Activated T-cell treated with anti-CD3 and anti-CD28 coated beads, Interleukin-2, amount 50 U/mL, for 24 hours (primary cell): Measurements from ENCODE around the gene REPS2.

Experiments used
- DNase-seq: peaks from one replicate; pipeline ENCODE4 v3.0.0-alpha.2; 2020
- H3K27ac Mint-ChIP-seq: 2 replicates; pipeline ENCODE4 v1.8.0; 2020; ENCODE audit warnings: mild to moderate bottlenecking, mixed read lengths
- H3K27me3 Mint-ChIP-seq: 2 replicates; pipeline ENCODE4 v1.8.0; 2020; ENCODE audit warnings: mixed read lengths
- H3K36me3 Mint-ChIP-seq: 2 replicates; pipeline ENCODE4 v1.8.0; 2020; ENCODE audit warnings: low read depth, mixed read lengths
- H3K4me1 Mint-ChIP-seq: 2 replicates; pipeline ENCODE4 v1.8.0; 2020; ENCODE audit warnings: low read depth, mixed read lengths
- H3K4me3 Mint-ChIP-seq: 2 replicates; pipeline ENCODE4 v1.8.0; 2020; ENCODE audit warnings: mild to moderate bottlenecking, moderate library complexity, mixed read lengths
- H3K9me3 Mint-ChIP-seq: 2 replicates; pipeline ENCODE4 v1.8.0; 2020; ENCODE audit warnings: mixed read lengths

Gene REPS2

DNA sequence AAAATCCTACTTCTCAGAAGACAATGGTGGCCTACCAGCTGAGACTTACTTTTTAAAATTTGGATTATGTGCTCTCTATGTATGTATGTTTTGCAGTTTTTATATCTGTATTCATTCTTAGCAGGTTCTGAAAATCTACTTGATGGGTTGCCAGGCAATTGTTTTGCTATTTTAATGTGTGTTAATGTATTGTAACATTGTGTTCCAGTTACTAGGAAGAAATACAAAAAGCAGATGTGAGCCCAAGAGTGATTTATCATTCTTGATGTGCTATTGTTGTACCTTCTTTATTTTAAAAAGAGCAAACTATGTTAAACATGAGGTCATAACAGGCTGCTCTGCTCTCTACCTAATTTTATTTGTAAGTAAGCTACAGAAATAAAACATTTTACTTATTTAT lies 81.9 kb downstream of the REPS2 start:
- no peak overlapping the region for H3K27ac Mint-ChIP-seq
- H3K4me1 Mint-ChIP-seq: peaks cover 2% of the 10 kb centered on the region
- DNase-seq: no peak
- H3K27me3 Mint-ChIP-seq: peaks cover 65% of the 10 kb centered on the region
- H3K4me3 Mint-ChIP-seq: no peak overlapping the region
- no peaks in the 10 kb centered on the region for H3K9me3 Mint-ChIP-seq
- H3K36me3 Mint-ChIP-seq: no peaks in the 10 kb centered on the region

- H3K36me3 Mint-ChIP-seq: no peaks in the 10 kb centered on the region
- H3K4me3 Mint-ChIP-seq: no peak overlapping the region
- peaks cover 71% of the 10 kb centered on the region for H3K27me3 Mint-ChIP-seq
- no peak overlapping the region for H3K27ac Mint-ChIP-seq
- DNase-seq: no peak
- H3K9me3 Mint-ChIP-seq: no peaks in the 10 kb centered on the region
- H3K4me1 Mint-ChIP-seq: no peaks in the 10 kb centered on the region
Measured at GRCh38 chrX:17030092-17030491, 83.6 kb downstream of the REPS2 start.

DNA sequence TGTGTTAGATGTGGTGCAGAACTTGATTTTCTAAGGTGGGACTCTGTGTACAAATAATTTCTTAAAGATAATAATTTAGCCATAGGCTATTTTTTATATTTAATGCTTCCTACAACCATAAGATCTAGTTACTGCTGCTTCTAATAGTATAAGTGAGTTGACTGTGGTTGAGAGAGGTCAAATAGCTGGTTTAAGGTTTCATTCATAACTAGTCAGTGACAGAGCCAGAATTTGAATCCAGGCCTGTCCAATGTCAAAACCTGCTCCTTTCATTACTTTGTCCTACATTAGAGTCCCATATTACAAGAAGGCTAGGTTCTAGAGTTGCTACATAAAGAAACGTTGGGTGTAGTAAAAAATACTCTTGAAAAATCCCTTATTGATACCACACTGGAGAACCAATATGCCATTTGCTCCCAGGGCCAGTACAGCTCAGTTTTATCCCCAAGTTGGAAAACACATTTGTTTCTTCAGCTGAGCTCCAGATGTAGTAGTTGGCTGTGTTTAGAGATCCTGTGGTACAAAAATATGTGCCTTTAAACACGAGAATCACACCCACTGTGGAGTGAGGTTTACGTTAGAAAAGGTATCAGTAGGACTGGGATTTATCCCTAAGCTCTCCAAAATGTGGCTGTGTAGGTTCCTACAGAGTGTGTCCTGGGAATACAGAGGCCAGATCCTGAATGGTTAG lies 84.3 kb downstream of the REPS2 start:
- DNase-seq: no peak
- no peaks in the 10 kb centered on the region for H3K4me1 Mint-ChIP-seq
- H3K36me3 Mint-ChIP-seq: no peaks in the 10 kb centered on the region
- no peak overlapping the region for H3K27ac Mint-ChIP-seq
- no peaks in the 10 kb centered on the region for H3K9me3 Mint-ChIP-seq
- no peak overlapping the region for H3K4me3 Mint-ChIP-seq
- peaks cover 68% of the 10 kb centered on the region for H3K27me3 Mint-ChIP-seq

DNA sequence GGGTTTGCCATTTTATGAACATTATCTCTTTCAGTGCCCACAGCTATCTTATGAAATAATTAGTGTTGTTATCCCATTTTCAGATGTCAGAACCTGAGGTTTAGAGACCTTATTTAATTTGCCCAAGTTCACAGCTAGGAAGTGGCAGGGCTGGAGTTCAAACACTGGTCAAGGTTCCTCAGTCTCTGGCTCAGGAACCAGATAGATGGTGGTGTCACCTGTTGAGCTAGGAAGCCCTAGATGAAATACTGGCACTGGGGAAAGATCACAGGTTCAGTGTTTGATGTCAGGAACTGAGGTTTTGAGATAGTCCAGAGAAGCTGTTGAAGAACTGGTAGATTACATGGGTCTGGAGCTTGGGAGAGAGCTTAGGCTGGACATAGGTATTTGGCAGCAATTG lies 85.4 kb downstream of the REPS2 start:
- Mint-ChIP-seq H3K27me3 (peaks cover 66% of the 10 kb centered on the region), H3K27ac (no peak overlapping the region), H3K4me1 (peaks cover 3% of the 10 kb centered on the region), H3K4me3 (no peak overlapping the region), H3K9me3 (no peaks in the 10 kb centered on the region), H3K36me3 (no peaks in the 10 kb centered on the region)
- no peak for DNase-seq

DNA sequence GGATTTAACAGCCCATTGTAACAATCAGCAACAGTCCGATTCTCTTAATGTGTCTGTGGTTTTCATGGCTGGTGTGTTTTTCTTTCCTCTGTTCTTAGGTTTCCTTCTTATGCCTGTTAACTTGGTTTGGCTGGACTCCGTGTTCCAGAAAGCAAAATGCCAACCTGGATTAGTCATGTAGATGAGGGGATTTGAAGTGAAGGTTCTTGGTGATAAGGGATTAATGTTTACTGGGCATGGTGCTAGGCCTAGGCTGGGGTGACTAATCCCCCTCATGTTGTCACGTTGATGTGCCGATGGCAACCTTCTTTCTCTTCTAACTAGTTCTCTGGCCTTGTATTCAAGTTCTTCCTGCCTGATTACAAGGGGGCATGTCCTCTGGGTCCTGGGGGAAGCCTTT lies 85.9 kb downstream of the REPS2 start:
- no peak overlapping the region for H3K4me3 Mint-ChIP-seq
- H3K4me1 Mint-ChIP-seq: peaks cover 3% of the 10 kb centered on the region
- no peak for DNase-seq
- no peak overlapping the region for H3K27ac Mint-ChIP-seq
- H3K36me3 Mint-ChIP-seq: no peaks in the 10 kb centered on the region
- no peaks in the 10 kb centered on the region for H3K9me3 Mint-ChIP-seq
- peaks cover 63% of the 10 kb centered on the region for H3K27me3 Mint-ChIP-seq

GRCh38 chrX:17033225-17033624 lies 86.8 kb downstream of the REPS2 start:
- DNase-seq: no peak
- H3K9me3 Mint-ChIP-seq: no peaks in the 10 kb centered on the region
- H3K27ac Mint-ChIP-seq: no peak overlapping the region
- no peak overlapping the region for H3K4me3 Mint-ChIP-seq
- no peaks in the 10 kb centered on the region for H3K36me3 Mint-ChIP-seq
- H3K4me1 Mint-ChIP-seq: peaks cover 3% of the 10 kb centered on the region
- H3K27me3 Mint-ChIP-seq: peaks cover 66% of the 10 kb centered on the region

- peaks cover 64% of the 10 kb centered on the region for H3K27me3 Mint-ChIP-seq
- H3K36me3 Mint-ChIP-seq: no peaks in the 10 kb centered on the region
- H3K4me3 Mint-ChIP-seq: no peak overlapping the region
- H3K9me3 Mint-ChIP-seq: no peaks in the 10 kb centered on the region
- H3K27ac Mint-ChIP-seq: no peak overlapping the region
- H3K4me1 Mint-ChIP-seq: peaks cover 3% of the 10 kb centered on the region
- no peak for DNase-seq
Measured at GRCh38 chrX:17035111-17035510, 88.7 kb downstream of the REPS2 start.

DNA sequence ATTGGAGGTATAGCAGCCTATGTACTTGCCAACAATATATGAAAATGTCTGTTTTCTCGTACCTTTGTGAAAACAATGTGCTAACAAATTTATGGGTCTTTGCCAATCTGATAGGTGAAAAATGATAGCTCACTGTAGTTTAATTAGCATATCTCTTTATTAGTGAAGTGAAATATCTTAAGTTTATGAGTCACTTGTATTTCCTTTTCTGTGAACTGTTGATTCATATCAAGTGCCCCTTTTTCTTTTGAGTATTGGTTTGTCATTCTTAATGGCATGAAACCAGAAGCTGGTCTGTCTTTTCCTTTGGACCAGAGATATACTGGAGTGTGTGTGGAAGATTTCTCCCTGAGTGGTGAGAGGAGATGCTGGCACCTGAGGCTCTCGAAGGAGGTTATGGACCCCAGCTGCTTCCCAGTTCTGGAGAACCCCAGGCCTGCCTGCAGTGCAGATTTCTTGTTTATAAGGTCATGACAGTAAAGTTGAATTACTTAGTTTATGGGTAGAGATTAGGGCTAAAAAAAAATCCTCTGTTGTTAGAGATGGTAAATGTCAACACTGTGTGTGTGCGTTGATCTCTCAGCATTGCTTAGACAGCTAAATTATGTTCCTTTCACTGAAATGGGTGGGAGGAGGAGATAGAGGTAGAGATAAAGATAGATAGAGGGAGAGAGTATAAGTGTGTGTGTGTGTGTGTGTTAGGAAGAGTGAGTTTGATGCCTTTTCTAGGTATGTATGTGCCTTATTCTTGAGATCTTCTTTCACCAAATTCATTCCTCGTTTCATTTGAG lies 89.9 kb downstream of the REPS2 start:
- Mint-ChIP-seq H3K4me3 (no peak overlapping the region), H3K9me3 (no peaks in the 10 kb centered on the region), H3K36me3 (no peaks in the 10 kb centered on the region), H3K4me1 (peaks cover 3% of the 10 kb centered on the region), H3K27me3 (peaks cover 63% of the 10 kb centered on the region), H3K27ac (no peak overlapping the region)
- no peak for DNase-seq

- Mint-ChIP-seq H3K9me3 (no peaks in the 10 kb centered on the region), H3K4me3 (no peak overlapping the region), H3K36me3 (no peaks in the 10 kb centered on the region), H3K4me1 (peaks cover 3% of the 10 kb centered on the region), H3K27me3 (peaks cover 53% of the 10 kb centered on the region), H3K27ac (no peak overlapping the region)
- DNase-seq: no peak
Measured at GRCh38 chrX:17038277-17038676, 91.8 kb downstream of the REPS2 start.

- peaks cover 3% of the 10 kb centered on the region for H3K4me1 Mint-ChIP-seq
- H3K4me3 Mint-ChIP-seq: no peak overlapping the region
- no peak overlapping the region for H3K27ac Mint-ChIP-seq
- DNase-seq: no peak
- H3K27me3 Mint-ChIP-seq: peaks cover 53% of the 10 kb centered on the region
- H3K36me3 Mint-ChIP-seq: no peaks in the 10 kb centered on the region
- H3K9me3 Mint-ChIP-seq: no peaks in the 10 kb centered on the region
Measured at GRCh38 chrX:17038681-17039161, 92.3 kb downstream of the REPS2 start.

DNA sequence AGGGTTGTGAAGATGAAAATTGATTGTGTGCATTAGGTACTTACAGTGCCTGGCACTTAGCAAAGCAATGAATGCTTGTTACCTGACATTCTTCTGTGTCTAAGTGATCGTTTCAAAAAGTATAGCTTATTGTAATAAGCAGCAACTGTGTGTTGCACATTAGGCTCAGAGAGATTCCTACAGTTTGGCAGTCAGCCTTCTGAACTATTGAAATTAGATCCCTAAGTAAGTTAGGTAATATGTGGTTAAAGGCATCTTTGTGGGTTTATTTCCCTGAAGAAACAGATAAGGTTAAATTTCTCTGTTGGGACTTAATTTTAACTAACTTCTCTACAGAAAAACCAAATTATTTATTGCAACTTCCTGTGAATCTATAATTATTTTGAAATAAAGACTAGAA lies 93.4 kb downstream of the REPS2 start:
- Mint-ChIP-seq H3K9me3 (no peaks in the 10 kb centered on the region), H3K27ac (no peak overlapping the region), H3K4me3 (no peak overlapping the region), H3K36me3 (no peaks in the 10 kb centered on the region), H3K27me3 (peaks cover 57% of the 10 kb centered on the region), H3K4me1 (peaks cover 3% of the 10 kb centered on the region)
- no peak for DNase-seq

DNA sequence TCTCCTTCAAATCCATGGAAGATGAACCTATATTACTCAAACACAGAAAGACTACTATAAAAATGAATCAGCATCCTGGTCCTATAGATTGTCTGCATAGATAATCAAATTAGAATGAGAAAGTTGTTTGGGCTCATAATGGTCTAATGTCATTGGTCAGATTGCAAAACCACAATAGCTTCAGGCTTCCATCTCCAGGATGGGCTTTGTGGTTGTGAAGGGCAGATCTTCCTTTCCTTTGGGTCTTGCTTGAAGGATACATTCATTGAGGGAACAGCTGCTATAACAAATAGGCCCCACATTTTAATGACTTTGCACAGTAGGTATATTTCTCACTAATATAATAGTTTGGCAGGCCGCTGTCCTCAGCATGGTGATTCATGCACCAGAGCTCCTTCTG lies 94.3 kb downstream of the REPS2 start:
- peaks cover 3% of the 10 kb centered on the region for H3K4me1 Mint-ChIP-seq
- DNase-seq: no peak
- no peak overlapping the region for H3K27ac Mint-ChIP-seq
- H3K9me3 Mint-ChIP-seq: no peaks in the 10 kb centered on the region
- H3K4me3 Mint-ChIP-seq: no peak overlapping the region
- H3K36me3 Mint-ChIP-seq: no peaks in the 10 kb centered on the region
- H3K27me3 Mint-ChIP-seq: peaks cover 58% of the 10 kb centered on the region

DNA sequence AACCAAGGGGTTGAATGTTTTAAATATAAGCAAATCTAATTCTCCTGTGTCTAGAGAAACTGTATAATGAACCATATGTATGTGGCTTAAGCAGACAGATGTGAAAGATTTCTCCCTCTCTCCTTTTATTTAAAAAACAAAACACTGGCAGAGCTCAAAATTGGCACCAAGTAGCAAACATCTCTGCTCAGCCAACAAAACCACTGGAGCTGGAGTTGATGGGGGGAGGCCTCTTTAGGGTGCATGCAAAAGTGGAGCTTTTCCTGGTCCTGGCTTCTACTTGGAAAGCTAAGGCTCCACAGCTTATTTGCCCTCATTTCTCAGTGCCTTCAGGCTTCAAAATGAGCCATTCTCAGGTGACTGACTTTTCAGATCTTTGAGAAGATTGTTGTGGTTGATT lies 95.6 kb downstream of the REPS2 start:
- H3K27me3 Mint-ChIP-seq: peaks cover 54% of the 10 kb centered on the region
- H3K27ac Mint-ChIP-seq: no peak overlapping the region
- H3K9me3 Mint-ChIP-seq: no peaks in the 10 kb centered on the region
- DNase-seq: no peak
- H3K36me3 Mint-ChIP-seq: no peaks in the 10 kb centered on the region
- H3K4me3 Mint-ChIP-seq: no peak overlapping the region
- H3K4me1 Mint-ChIP-seq: no peaks in the 10 kb centered on the region

DNA sequence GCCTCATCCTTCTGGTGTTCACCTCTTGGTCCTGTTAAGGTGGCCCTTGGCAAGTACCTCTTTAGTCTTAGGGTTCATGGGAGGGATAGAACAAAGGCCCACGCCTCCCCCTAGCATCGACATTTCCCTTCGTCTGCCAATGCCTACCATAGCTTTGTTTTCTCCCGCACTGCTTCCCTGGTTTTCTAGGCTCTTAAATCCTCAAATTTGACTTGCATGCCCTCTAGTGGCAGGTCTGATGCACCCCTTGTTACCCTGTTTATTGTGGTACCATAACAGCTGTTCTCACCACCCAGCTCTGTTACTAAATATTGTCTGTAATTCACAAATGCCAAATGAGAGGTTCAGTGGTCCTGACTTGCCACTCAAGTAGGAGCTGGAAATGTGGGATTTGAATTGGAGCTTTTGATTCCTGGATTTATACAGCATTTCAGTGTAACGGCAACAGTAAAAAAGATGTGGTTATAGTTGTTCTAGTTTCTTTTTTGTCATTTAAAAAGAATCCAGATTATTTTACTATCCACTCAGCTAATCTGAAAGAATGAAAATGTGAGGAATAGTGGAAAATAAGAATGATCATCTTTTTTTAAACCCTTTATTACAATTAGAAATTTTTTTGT lies 100.1 kb downstream of the REPS2 start:
- Mint-ChIP-seq H3K27ac (no peak overlapping the region), H3K36me3 (no peaks in the 10 kb centered on the region), H3K9me3 (no peaks in the 10 kb centered on the region), H3K27me3 (peaks cover 44% of the 10 kb centered on the region), H3K4me3 (no peak overlapping the region), H3K4me1 (no peaks in the 10 kb centered on the region)
- DNase-seq: peak; percentile 34

DNA sequence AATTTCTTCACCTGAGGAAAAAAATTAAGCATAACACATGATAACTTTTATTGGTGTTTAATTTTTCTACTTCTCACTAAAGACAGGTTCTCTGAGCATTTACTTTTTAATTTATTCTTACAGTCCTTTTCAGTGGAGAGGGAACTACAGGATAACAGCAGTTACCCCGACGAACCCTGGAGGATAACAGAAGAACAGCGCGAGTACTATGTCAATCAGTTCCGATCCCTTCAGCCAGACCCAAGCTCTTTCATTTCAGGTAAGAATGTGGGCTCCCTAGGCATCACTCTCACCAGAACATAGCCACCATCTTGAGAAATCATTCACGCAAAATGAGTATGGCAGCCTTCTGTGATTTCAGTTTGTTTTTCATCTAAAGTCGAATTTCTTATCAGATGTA lies 100.8 kb downstream of the REPS2 start:
- Mint-ChIP-seq H3K9me3 (no peaks in the 10 kb centered on the region), H3K27me3 (peaks cover 47% of the 10 kb centered on the region), H3K4me3 (no peak overlapping the region), H3K27ac (no peak overlapping the region), H3K4me1 (no peaks in the 10 kb centered on the region), H3K36me3 (no peaks in the 10 kb centered on the region)
- DNase-seq: no peak
